Lower lobe of right lung (tissue), 2 donors: Measurements from ENCODE around the gene HYAL2. TPM values are rescaled to one million over a fixed set of nuclear protein-coding genes. Genes with fewer than 3 reads are reported as not detected.

Source experiments
- ATAC-seq, 2 donors: fragments of 200-7000 bp; cut with Tn5 transposase; one replicate each; pipeline ENCODE4 v1.9.1; 2020 to 2022; ENCODE audit warnings: mild to moderate bottlenecking in 2 of 2, moderate library complexity in 2 of 2
- DNase-seq: peaks from one replicate; pipeline ENCODE4 v3.0.0-alpha.2; 2020
- H3K27ac ChIP-seq: fragments of 200-600 bp; one replicate; pipeline ENCODE4 v1.8.0; 2022
- H3K27me3 ChIP-seq: fragments of 200-600 bp; one replicate; pipeline ENCODE4 v1.8.0; 2022; ENCODE audit warnings: low read depth
- H3K36me3 ChIP-seq: fragments of 200-600 bp; one replicate; pipeline ENCODE4 v1.8.0; 2022; ENCODE audit warnings: mild to moderate bottlenecking
- H3K4me1 ChIP-seq: fragments of 200-600 bp; one replicate; pipeline ENCODE4 v1.8.0; 2022
- H3K4me3 ChIP-seq: fragments of 200-600 bp; one replicate; pipeline ENCODE4 v1.8.0; 2022; ENCODE audit warnings: mild to moderate bottlenecking
- H3K9me3 ChIP-seq: fragments of 200-600 bp; one replicate; pipeline ENCODE4 v1.8.0; 2022
- CTCF ChIP-seq: fragments of 200-600 bp; IDR thresholded peaks from one replicate; pipeline ENCODE4 v1.8.0; 2022; ENCODE audit warnings: antibody characterized with exemption, mild to moderate bottlenecking
- intact Hi-C: fragments of 100-400 bp; cut with DNase I; formaldehyde crosslinking; loops from one replicate; pipeline ENCODE4 v1.11.0; 2022
- total RNA-seq: library from RNA; stranded (reverse); fragmentation: NEBNext Ultra II Directional; extraction: Animal tissue kit (Norgen Biotek cat#: 25700); gene quantifications from one replicate; pipeline ENCODE4 v1.2.1, GENCODE V29; 2021
- donor health status: DM: no; HTN: yes; CAD: no; lungs with severe emphysema.

HYAL2 gene
- total RNA-seq, 1 donor from 2014 or later = 155 TPM

DNA sequence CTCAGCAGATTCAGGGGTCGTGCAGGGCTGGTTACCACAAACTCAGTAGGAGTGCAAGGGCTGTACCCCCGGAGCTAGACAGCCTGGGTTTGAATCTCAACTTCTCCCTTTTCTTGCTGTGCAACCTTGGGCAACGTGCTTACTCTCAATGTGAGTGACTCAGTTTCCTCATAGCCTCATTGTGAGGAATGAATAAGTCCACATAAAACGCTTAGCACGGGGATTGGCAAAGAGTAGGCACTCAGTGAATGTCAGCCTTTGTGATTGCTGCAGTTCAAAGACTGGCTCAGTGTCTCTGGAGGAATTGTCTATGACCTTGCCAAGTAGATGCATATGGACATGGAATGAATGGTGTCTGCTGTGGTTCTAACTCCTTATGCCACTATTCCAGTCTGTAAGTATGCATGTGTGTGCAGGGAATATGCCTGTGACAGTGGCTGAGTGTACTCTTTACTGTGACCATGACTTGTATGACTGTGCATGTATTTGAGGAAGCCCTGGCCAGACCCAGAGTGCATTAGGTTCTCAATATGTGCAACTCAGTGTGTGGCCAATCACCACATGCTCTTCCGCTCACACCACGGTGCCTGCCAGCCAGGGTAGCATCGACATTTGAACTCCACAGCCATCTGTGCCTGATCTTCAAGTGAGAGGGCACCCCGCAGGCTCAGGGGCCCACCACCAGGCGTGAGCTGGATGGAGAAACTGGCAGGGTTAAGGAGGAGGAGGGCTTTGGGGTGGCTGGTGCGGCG lies 22.4 kb downstream of the HYAL2 start:
- Histone ChIP-seq H3K9me3 (no peaks in the 10 kb centered on the region), H3K4me3 (peak overlapping the region; percentile 75), H3K4me1 (peaks cover 55% of the 10 kb centered on the region), H3K27me3 (no peaks in the 10 kb centered on the region), H3K27ac (peak overlapping the region; percentile 88), H3K36me3 (no peaks in the 10 kb centered on the region)
- no peak for TF ChIP-seq CTCF
- DNase-seq (peak; percentile 68), ATAC-seq (peak; percentile 2 to 25)
- intact Hi-C loops = no loop called here

GRCh38 chr3:50299638-50299928 lies 23.0 kb downstream of the HYAL2 start:
- Histone ChIP-seq H3K9me3 (no peaks in the 10 kb centered on the region), H3K4me3 (peak overlapping the region; percentile 75), H3K4me1 (peaks cover 55% of the 10 kb centered on the region), H3K36me3 (no peaks in the 10 kb centered on the region), H3K27ac (peak overlapping the region; percentile 88), H3K27me3 (no peaks in the 10 kb centered on the region)
- DNase-seq (no peak), ATAC-seq (no peak)
- intact Hi-C loops = no loop called here
- no peak for TF ChIP-seq CTCF

DNA sequence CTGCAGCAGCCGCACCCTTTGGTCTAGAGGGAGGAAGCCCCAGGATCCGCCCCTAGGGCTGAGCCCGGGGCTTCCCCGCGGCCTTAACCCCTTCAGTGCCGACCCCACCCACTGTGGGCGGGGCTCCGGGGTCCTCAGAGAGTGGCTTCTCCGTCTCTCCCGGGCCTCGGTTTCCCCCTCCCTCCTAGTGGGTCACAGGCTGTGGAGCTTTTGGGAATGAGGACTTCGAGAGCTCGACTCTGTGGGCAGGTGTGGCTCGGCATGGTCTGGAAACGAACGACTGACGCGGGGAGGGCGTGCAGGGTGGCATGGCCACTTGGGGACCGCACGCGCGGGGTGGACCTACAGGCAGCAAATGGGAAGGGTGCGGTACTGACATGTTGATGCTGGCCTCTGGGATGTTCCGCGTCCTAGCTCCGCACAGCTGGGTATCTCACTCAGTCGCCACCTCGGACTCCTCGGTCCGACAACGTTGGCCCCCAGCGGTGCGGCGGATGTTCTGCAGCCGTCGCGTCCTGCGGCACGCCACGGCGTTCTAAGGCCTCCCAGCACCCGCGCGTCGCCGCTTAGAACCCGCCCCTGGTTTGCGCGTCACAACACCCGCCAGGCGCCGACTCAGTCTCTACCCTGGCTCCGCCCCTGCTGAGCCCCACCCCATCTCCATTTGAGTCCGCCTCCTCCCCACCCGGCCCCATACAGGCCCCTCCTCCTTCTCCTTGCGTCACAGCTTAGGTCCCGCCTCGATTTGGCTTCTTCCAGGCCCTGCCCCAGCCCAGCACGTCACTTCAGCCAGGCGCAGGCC lies 23.5 kb downstream of the HYAL2 start, which contains the start of the genes HYAL3 and NAA80:
HYAL3 (minus strand) TSS at position 570 of the 802 bp plus-strand sequence. CDS start 3,803 bp downstream, outside the sequence.
NAA80 (minus strand) TSS at position 570 of the 802 bp plus-strand sequence. CDS start 1,942 bp downstream, outside the sequence.
- no peaks in the 10 kb centered on the region for H3K27me3 ChIP-seq
- intact Hi-C loops = no loop called here
- DNase-seq (peak; percentile 99), ATAC-seq (peak; percentile 90 to 94)
- H3K9me3 ChIP-seq = no peaks in the 10 kb centered on the region
- peak; percentile 49 for TF ChIP-seq CTCF
- H3K27ac ChIP-seq = peak within 1 kb of the TSS; percentile 88
- peak within 1 kb of the TSS; percentile 75 for H3K4me3 ChIP-seq
- peaks cover 55% of the 10 kb centered on the region for H3K4me1 ChIP-seq
- H3K36me3 ChIP-seq = no peaks in the 10 kb centered on the region

DNA sequence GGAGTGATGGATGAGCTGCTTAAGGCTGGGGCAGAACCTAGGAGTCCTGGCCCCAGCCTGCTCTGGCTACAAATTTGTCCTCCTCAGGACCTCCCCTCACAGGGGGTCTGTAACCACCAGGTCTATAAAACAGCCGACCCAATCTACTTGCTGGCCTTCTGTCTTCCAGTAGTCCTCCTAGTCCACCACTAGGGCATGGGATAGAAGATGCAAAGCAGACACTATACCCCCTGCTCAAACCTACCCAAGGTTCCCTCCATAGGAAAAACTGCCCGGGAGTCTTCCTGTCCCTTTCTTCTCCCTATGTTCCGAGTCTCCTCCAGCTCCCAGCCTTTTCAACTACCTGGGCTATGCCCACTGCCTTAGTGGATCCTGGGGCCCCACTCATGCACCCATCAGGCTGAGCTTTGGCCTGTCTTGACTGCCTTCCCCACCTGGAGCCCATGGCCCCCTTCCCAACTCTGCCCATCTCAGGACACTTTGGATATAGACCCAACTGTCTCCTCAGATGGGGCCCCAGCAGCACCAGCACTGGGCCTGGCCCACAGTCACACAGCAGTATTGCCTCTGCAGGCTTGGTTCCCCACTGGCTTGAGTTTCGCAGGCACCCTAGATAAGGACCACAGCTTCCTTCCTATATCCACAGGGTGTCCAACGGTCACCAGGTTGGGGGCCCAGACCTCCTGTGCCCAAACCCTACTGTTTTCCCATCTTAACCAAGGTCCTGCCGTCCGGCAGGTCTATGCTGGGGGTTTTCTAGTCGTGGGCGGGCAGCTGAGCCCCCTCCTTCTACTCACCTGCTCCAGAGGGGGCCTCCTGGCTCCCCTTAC lies 24.4 kb downstream of the HYAL2 start:
- intact Hi-C loops = no loop called here
- DNase-seq = peak; percentile 53
- no peak for TF ChIP-seq CTCF
- no peaks in the 10 kb centered on the region for H3K27me3 ChIP-seq
- no peaks in the 10 kb centered on the region for H3K36me3 ChIP-seq
- peaks cover 49% of the 10 kb centered on the region for H3K4me1 ChIP-seq
- peak overlapping the region; percentile 88 for H3K27ac ChIP-seq
- peak overlapping the region; percentile 75 for H3K4me3 ChIP-seq
- H3K9me3 ChIP-seq = no peaks in the 10 kb centered on the region
- ATAC-seq = no peak

- DNase-seq (no peak), ATAC-seq (no peak)
- H3K27ac ChIP-seq = no peak overlapping the region
- no peak for TF ChIP-seq CTCF
- H3K4me3 ChIP-seq = no peak overlapping the region
- H3K4me1 ChIP-seq = peaks cover 53% of the 10 kb centered on the region
- intact Hi-C loops = no loop called here
- H3K36me3 ChIP-seq = no peaks in the 10 kb centered on the region
- H3K27me3 ChIP-seq = no peaks in the 10 kb centered on the region
- H3K9me3 ChIP-seq = no peaks in the 10 kb centered on the region
Observed at GRCh38 chr3:50297384-50297775, 25.2 kb downstream of the HYAL2 start.
